PC-3 (cell line): Measurements from ENCODE around the gene TGFA. TPM values are rescaled to one million over a fixed set of nuclear protein-coding genes. Genes with fewer than 3 reads are reported as not detected.
A peak's percentile ranks its signal among the peaks of the same experiment; 100 is the strongest.

Experiments
- ATAC-seq: fragments of 200-7000 bp; cut with Tn5 transposase; 2 replicates; pipeline ENCODE4 v1.9.1; 2020; ENCODE audit warnings: mild to moderate bottlenecking, moderate library complexity
- BruUV-seq: library from RNA; stranded (reverse); fragments of 400-500 nt; replicated peaks from 2 replicates; lab custom pipeline; 2021; lab: Mats Ljungman, UMichigan
- CTCF ChIA-PET: fragments of 300-600 bp; sonication (Branson Sonifier 250); formaldehyde crosslinking; loops from one replicate; lab custom pipeline; 2022; ENCODE audit warnings: antibody characterized with exemption; lab: Charles Lee
- POLR2A ChIA-PET: fragments of 300-600 bp; sonication (Branson Sonifier 250); formaldehyde crosslinking; loops from one replicate; lab custom pipeline; 2022; ENCODE audit warnings: antibody characterized with exemption; ENCODE audit not compliant: unreplicated experiment; lab: Charles Lee
- DNase-seq: peaks from one replicate; pipeline ENCODE4 v3.0.0-alpha.2; 2015
- H2AFZ ChIP-seq: fragments of 300-600 bp; sonication (generic); 2 replicates; pipeline ENCODE4 v1.6.0; 2016; ENCODE audit warnings: antibody characterized with exemption, low read length
- H3F3A ChIP-seq: fragments of 300-600 bp; sonication (generic); one replicate; pipeline ENCODE4 v1.6.0; 2017; ENCODE audit warnings: antibody characterized with exemption, low read length, control low read depth, mild to moderate bottlenecking; ENCODE audit not compliant: unreplicated experiment
- H3K27ac ChIP-seq: fragments of 300-600 bp; sonication (generic); 2 replicates; pipeline ENCODE4 v1.5.1; 2016; ENCODE audit warnings: mild to moderate bottlenecking, low read length
- H3K27me3 ChIP-seq: fragments of 300-600 bp; sonication (generic); 2 replicates; pipeline ENCODE4 v1.6.1; 2016; ENCODE audit warnings: low read length, mixed read lengths
- H3K36me3 ChIP-seq: fragments of 300-600 bp; sonication (generic); 2 replicates; pipeline ENCODE4 v1.6.1; 2016; ENCODE audit warnings: low read depth, mixed run types, low read length, mixed read lengths
- H3K4me1 ChIP-seq: fragments of 300-600 bp; sonication (generic); 2 replicates; pipeline ENCODE4 v1.5.1; 2016; ENCODE audit warnings: low read length; ENCODE audit not compliant: insufficient read depth
- H3K4me2 ChIP-seq: fragments of 300-600 bp; sonication (generic); 2 replicates; pipeline ENCODE4 v1.6.0; 2016; ENCODE audit warnings: low read length
- H3K4me3 ChIP-seq: fragments of 300-600 bp; sonication (generic); 2 replicates; pipeline ENCODE4 v1.5.1; 2016; ENCODE audit warnings: mild to moderate bottlenecking, low read length, mixed read lengths
- H3K79me2 ChIP-seq: fragments of 300-600 bp; sonication (generic); 2 replicates; pipeline ENCODE4 v1.6.1; 2017; ENCODE audit warnings: low read length, mixed read lengths
- H3K9ac ChIP-seq: fragments of 300-600 bp; sonication (generic); 2 replicates; pipeline ENCODE4 v1.6.0; 2016; ENCODE audit warnings: mild to moderate bottlenecking, low read length
- H3K9me2 ChIP-seq: fragments of 300-600 bp; sonication (generic); replicated peaks from 2 replicates; pipeline ENCODE4 v1.6.1; 2016; ENCODE audit warnings: mixed run types, low read length, mixed read lengths
- H3K9me3 ChIP-seq: fragments of 300-600 bp; sonication (generic); 2 replicates; pipeline ENCODE4 v1.6.1; 2016; ENCODE audit warnings: low read length, mixed read lengths
- H4K20me1 ChIP-seq: fragments of 300-600 bp; sonication (generic); 2 replicates; pipeline ENCODE4 v1.6.1; 2016; ENCODE audit warnings: low read length, mixed read lengths
- CTCF ChIP-seq: fragments of 300-600 bp; sonication (generic); conservative IDR thresholded peaks from 2 replicates; pipeline ENCODE4 v1.5.1; 2017; ENCODE audit warnings: antibody characterized with exemption, low read depth, mild to moderate bottlenecking, low read length
- EZH2 ChIP-seq: fragments of 300-600 bp; sonication (generic); IDR thresholded peaks from one replicate; pipeline ENCODE4 v1.6.1; 2017; ENCODE audit warnings: antibody characterized with exemption, mild to moderate bottlenecking, low read length; ENCODE audit not compliant: unreplicated experiment
- EZH2phosphoT487 ChIP-seq: fragments of 300-600 bp; sonication (generic); IDR thresholded peaks from 2 replicates; pipeline ENCODE4 v1.6.1; 2018; ENCODE audit warnings: mild to moderate bottlenecking, antibody characterized with exemption, low read length, borderline replicate concordance
- intact Hi-C: fragments of 100-400 bp; cut with micrococcal nuclease; formaldehyde crosslinking; loops from 2 replicates; pipeline ENCODE4 v1.9.0; 2023
- total RNA-seq: library from RNA; depleted of rRNA; stranded (reverse); fragments of >200 nt; gene quantifications from 2 replicates; pipeline ENCODE4 v1.2.3, GENCODE V29; 2014

The TGFA gene
- total RNA-seq, 1 experiment from 2014 or later: 45.0 TPM

DNA sequence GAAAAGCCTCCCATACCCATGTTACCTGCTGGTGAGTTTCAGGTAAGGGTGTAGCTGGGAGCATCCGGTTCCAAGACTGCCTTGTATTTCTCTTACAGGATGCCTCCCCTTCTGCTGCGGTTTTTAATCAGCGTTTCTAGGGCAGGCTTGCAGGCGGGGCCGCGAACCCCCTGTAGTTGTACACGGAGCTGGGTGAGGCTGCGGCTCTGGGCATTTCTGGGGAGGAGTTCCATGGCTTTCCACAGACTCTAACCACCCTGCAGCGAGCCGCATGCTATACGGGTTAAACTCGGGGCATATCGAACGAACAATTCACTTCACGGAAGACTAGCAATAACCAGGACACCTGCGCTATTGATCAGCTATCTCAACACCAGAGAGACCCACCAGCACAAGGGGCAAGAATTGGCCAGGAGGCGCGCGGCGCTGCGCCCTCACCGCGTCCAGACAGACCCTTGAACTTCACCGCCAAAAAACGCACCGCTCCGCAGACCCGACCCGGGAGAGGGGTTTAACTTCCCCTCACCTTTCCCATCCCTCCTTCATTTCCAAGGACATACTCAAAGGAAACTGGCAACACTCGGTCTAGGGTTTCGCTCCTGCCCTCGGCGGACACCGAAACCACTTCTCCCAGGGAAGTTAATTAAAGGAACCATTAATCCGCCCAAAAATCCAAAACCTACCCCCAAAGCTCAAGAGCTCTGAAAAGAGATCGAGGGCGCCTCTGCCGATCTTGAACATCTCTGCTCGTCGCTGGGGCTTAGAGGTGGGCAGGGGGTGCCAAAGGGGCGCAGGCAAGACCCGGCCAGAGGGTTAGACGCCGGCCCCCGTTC lies 909 bp downstream of the TGFA start:
- H3K9me2 ChIP-seq: no peaks in the 10 kb centered on the region
- intact Hi-C loops: loop anchor here (1.0 to 5.0 kb wide), 4 partner anchors 18 to 211 kb away; no protein-coding TSS in a partner anchor
- peak overlapping the region; percentile 87 for H3K27ac ChIP-seq
- H3K79me2 ChIP-seq: peaks cover 71% of the 10 kb centered on the region
- H3K4me3 ChIP-seq: peak overlapping the region; percentile 96
- H3K9me3 ChIP-seq: no peaks in the 10 kb centered on the region
- peak overlapping the region; percentile 61; the same call in 1 of the 2 replicates for H2AFZ ChIP-seq
- DNase-seq: peak; percentile 70
- no peaks in the 10 kb centered on the region for H3K27me3 ChIP-seq
- H3K9ac ChIP-seq: peak overlapping the region; percentile 92
- H3K4me2 ChIP-seq: peak overlapping the region; percentile 86
- H4K20me1 ChIP-seq: peaks cover 5% of the 10 kb centered on the region; the same call in 1 of the 2 replicates
- TF ChIP-seq CTCF (no peak), EZH2 (no peak), EZH2phosphoT487 (no peak)
- no peaks in the 10 kb centered on the region for H3F3A ChIP-seq
- BruUV-seq: TSS peak; percentile 95
- ChIA-PET CTCF (interaction anchor here (0.6 to 0.7 kb wide), 3 partner anchors 65 to 251 kb away, joined by 3 to 7 read pairs (median 5); partner anchors contain the start of gene FAM136A), POLR2A (interaction anchor here (1.0 kb wide), 1 partner anchor 8 kb away, joined by 5 read pairs; no protein-coding TSS in a partner anchor)
- H3K36me3 ChIP-seq: no peaks in the 10 kb centered on the region
- H3K4me1 ChIP-seq: peaks cover 37% of the 10 kb centered on the region
- ATAC-seq: peak; percentile 15

DNA sequence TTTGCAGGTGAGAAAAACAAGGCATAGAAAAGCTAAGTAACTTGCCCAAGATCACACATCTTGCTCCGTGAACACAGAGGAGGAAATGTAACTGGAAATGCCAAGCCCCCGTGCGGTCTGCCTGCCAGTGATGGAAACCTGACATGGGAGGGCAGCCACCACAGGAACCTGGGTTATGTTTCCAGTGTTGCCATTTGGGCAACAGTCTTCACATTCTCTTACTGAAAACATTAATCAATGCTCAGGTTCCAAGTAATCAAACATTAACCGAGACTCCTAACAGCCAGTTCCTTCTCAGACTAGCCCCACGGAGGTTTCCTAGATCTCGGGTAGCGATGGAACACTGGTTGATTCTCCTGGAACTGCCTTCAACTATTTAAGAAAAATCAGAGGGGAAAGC lies 2.5 kb downstream of the TGFA start:
- ChIA-PET CTCF (interaction anchor here (0.6 to 0.7 kb wide), 2 partner anchors 18 to 365 kb away, joined by 3 to 4 read pairs; no protein-coding TSS in a partner anchor), POLR2A (interaction anchor here (0.8 kb wide), 1 partner anchor 26 kb away, joined by 3 read pairs; no protein-coding TSS in a partner anchor)
- peaks cover 9% of the 10 kb centered on the region; the same call in 1 of the 2 replicates for H4K20me1 ChIP-seq
- no peaks in the 10 kb centered on the region for H3K9me2 ChIP-seq
- no TSS peak for BruUV-seq
- H3K4me3 ChIP-seq: peak overlapping the region; percentile 96
- ATAC-seq (no peak), DNase-seq (no peak)
- TF ChIP-seq CTCF: no peak
- no peak for TF ChIP-seq EZH2phosphoT487
- no peak for TF ChIP-seq EZH2
- H3K4me2 ChIP-seq: peak overlapping the region; percentile 86
- H3K27ac ChIP-seq: no peak overlapping the region
- peaks cover 84% of the 10 kb centered on the region for H3K79me2 ChIP-seq
- H3K27me3 ChIP-seq: no peaks in the 10 kb centered on the region
- H3K36me3 ChIP-seq: no peaks in the 10 kb centered on the region
- no peaks in the 10 kb centered on the region for H3K9me3 ChIP-seq
- H3K9ac ChIP-seq: peak overlapping the region; percentile 92; the same call in 1 of the 2 replicates
- peaks cover 35% of the 10 kb centered on the region for H3K4me1 ChIP-seq
- H3F3A ChIP-seq: no peaks in the 10 kb centered on the region
- H2AFZ ChIP-seq: no peak overlapping the region
- intact Hi-C loops: loop anchor here (5.0 kb wide), 1 partner anchor 54 kb away; no protein-coding TSS in a partner anchor
